Measurements from ENCODE around the gene NMBR. TPM values are rescaled to one million over a fixed set of nuclear protein-coding genes. Genes with fewer than 3 reads are reported as not detected.

The NMBR gene
- total RNA-seq, 3 donors from 2014 or later (not counting 1 experiment from before 2014, with no cell fraction given), result not detected

DNA sequence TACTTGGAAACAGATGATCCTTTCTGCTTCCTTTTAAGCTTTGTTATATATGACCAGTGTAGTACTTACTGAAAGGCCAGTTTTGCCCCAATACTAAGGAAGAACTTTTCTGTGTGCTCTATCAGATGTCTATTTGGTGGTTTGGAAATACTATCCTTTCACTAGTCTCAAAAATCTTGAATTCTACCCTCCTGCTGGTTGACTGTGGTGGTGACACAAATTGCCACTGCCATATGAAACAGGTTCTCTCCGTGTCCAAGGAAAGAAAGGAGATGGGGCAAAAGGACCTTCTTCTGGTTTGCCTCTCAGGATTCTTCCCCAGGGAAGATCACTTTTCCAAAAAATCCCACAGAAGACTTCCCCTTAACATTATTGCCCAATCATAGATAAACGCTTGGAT, 8.0 kb downstream of the NMBR start:
- DNase-seq (no peak), ATAC-seq (no peak)
- TF ChIP-seq, protein P1, sequence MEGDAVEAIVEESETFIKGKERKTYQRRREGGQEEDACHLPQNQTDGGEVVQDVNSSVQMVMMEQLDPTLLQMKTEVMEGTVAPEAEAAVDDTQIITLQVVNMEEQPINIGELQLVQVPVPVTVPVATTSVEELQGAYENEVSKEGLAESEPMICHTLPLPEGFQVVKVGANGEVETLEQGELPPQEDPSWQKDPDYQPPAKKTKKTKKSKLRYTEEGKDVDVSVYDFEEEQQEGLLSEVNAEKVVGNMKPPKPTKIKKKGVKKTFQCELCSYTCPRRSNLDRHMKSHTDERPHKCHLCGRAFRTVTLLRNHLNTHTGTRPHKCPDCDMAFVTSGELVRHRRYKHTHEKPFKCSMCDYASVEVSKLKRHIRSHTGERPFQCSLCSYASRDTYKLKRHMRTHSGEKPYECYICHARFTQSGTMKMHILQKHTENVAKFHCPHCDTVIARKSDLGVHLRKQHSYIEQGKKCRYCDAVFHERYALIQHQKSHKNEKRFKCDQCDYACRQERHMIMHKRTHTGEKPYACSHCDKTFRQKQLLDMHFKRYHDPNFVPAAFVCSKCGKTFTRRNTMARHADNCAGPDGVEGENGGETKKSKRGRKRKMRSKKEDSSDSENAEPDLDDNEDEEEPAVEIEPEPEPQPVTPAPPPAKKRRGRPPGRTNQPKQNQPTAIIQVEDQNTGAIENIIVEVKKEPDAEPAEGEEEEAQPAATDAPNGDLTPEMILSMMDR (IDR thresholded peaks at IDR 0.05), result no peak
- WGBS (ENCODE audit: insufficient coverage), result 50% methylated on average over 2 of the region's 2 CpGs
- Mint-ChIP-seq H3K27me3 (ENCODE audit: low read depth in 2 of 2) (peaks cover 21% of the 10 kb centered on the region in 2 donors), H3K9me3 (no peaks in the 10 kb centered on the region), H3K4me3 (no peak overlapping the region), H3K27ac (no peak overlapping the region), H3K4me1 (no peaks in the 10 kb centered on the region), H3K36me3 (peaks cover 7% of the 10 kb centered on the region)
- H3K36me3 ChIP-seq (ENCODE audit: control insufficient read depth, insufficient read depth, low read length), result no peaks in the 10 kb centered on the region
- intact Hi-C loops (cut with micrococcal nuclease), result no loop called here
- no peaks in the 10 kb centered on the region for H3K27me3 ChIP-seq (ENCODE audit: control insufficient read depth, insufficient read depth, low read length)
- no peaks in the 10 kb centered on the region for H3K9me3 ChIP-seq (ENCODE audit: control insufficient read depth, insufficient read depth, low read length)
- H3K27ac ChIP-seq (ENCODE audit: low read length), result no peak overlapping the region
- no peaks in the 10 kb centered on the region for H3K4me1 ChIP-seq (ENCODE audit: control insufficient read depth, insufficient read depth, low read length)
- no peak overlapping the region for H3K4me3 ChIP-seq (ENCODE audit: low read length)

GRCh38 chr6:142132625-142133024, 14.3 kb downstream of the NMBR start, which contains the start of gene GJE1:
Gene GJE1, plus strand, starts transcription at chr6:142132925. Its CDS starts 234 bp downstream, at chr6:142133159.
- WGBS (ENCODE audit: insufficient coverage), result 76% methylated on average over 1 of the region's 1 CpG
- Mint-ChIP-seq H3K27ac (no peak within 1 kb of the TSS), H3K36me3 (no peaks in the 10 kb centered on the region)

DNA sequence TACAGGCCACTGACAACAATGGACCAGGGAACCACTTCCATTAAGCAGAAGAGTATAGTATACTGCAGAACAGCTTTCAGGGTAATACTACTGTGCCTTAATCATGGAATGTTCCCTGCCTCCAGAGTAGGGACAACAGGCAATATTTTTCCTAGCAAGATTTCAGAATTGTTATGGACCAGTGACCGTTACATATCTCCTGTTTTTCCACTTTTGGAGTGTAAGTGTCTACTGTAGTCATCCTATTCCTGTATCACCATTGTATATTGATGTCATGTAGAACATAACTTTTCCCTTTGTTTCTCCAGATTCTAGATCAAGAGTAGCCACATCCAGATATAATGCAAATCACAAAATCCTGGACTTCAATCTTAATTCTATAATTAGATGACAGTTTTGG, 16.1 kb downstream of the NMBR start:
- H3K27ac ChIP-seq (ENCODE audit: low read length), result no peak overlapping the region
- H3K36me3 ChIP-seq (ENCODE audit: control insufficient read depth, insufficient read depth, low read length), result no peaks in the 10 kb centered on the region
- no peaks in the 10 kb centered on the region for H3K36me3 Mint-ChIP-seq
- WGBS (ENCODE audit: insufficient coverage), result 80% methylated on average over 1 of the region's 1 CpG
- no peak overlapping the region for H3K27ac Mint-ChIP-seq
- H3K4me1 Mint-ChIP-seq, result no peaks in the 10 kb centered on the region
- H3K4me3 ChIP-seq (ENCODE audit: low read length), result no peak overlapping the region
- H3K4me1 ChIP-seq (ENCODE audit: control insufficient read depth, insufficient read depth, low read length), result no peaks in the 10 kb centered on the region
- TF ChIP-seq, protein P1 (IDR thresholded peaks at IDR 0.05), result no peak
- H3K9me3 ChIP-seq (ENCODE audit: control insufficient read depth, insufficient read depth, low read length), result no peaks in the 10 kb centered on the region
- no peak for DNase-seq
- intact Hi-C loops (cut with micrococcal nuclease), result no loop called here
- no peak overlapping the region for H3K4me3 Mint-ChIP-seq
- H3K27me3 Mint-ChIP-seq (ENCODE audit: low read depth in 2 of 2), result peaks cover 14 to 65% of the 10 kb centered on the region in 2 donors
- no peaks in the 10 kb centered on the region for H3K9me3 Mint-ChIP-seq
- peaks cover 9% of the 10 kb centered on the region for H3K27me3 ChIP-seq (ENCODE audit: control insufficient read depth, insufficient read depth, low read length)
- no peak for ATAC-seq

More at GRCh38 chr6:142132625-142133024, 14.3 kb downstream of the NMBR start, which contains the start of gene GJE1:
- TF ChIP-seq, protein P1 (IDR thresholded peaks at IDR 0.05), result no peak
- H3K9me3 Mint-ChIP-seq, result no peaks in the 10 kb centered on the region
- H3K4me3 Mint-ChIP-seq, result no peak within 1 kb of the TSS
- H3K27ac ChIP-seq (ENCODE audit: low read length), result no peak within 1 kb of the TSS
- intact Hi-C loops (cut with micrococcal nuclease), result no loop called here
- ATAC-seq (no peak), DNase-seq (no peak)
- H3K4me1 ChIP-seq (ENCODE audit: control insufficient read depth, insufficient read depth, low read length), result no peaks in the 10 kb centered on the region
- peaks cover 14 to 47% of the 10 kb centered on the region in 2 donors for H3K27me3 Mint-ChIP-seq (ENCODE audit: low read depth in 2 of 2)
- H3K4me3 ChIP-seq (ENCODE audit: low read length), result no peak within 1 kb of the TSS
- no peaks in the 10 kb centered on the region for H3K9me3 ChIP-seq (ENCODE audit: control insufficient read depth, insufficient read depth, low read length)
- peaks cover 7% of the 10 kb centered on the region for H3K27me3 ChIP-seq (ENCODE audit: control insufficient read depth, insufficient read depth, low read length)
- no peaks in the 10 kb centered on the region for H3K36me3 ChIP-seq (ENCODE audit: control insufficient read depth, insufficient read depth, low read length)
- no peaks in the 10 kb centered on the region for H3K4me1 Mint-ChIP-seq

DNA sequence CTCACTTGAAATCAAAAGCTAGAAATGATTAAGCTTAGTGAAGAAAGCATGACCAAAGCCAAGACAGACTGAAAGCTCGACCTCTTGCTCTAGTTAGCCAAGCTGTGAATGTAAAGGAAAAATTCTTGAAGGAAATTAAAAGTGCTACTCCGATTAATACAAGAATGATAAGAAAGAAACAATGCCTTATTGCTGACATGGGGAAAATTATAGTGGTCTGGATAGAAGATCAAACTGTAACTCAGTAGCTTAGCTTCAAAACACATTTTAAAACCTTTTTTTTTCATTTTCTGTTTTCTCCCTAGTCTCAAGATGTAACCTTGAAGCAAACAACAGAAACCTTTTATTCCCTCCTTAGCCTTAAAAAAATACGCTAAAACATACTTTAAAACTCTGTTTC, 25.6 kb downstream of the NMBR start:
- H3K27me3 Mint-ChIP-seq (ENCODE audit: low read depth in 2 of 2), result peaks cover 10 to 50% of the 10 kb centered on the region in 2 donors
- H3K4me3 ChIP-seq (ENCODE audit: low read length), result no peak overlapping the region
- no peaks in the 10 kb centered on the region for H3K36me3 Mint-ChIP-seq
- H3K27ac ChIP-seq (ENCODE audit: low read length), result no peak overlapping the region
- ATAC-seq (no peak), DNase-seq (no peak)
- no peak overlapping the region for H3K27ac Mint-ChIP-seq
- no peaks in the 10 kb centered on the region for H3K9me3 Mint-ChIP-seq
- no peaks in the 10 kb centered on the region for H3K4me1 Mint-ChIP-seq
- H3K36me3 ChIP-seq (ENCODE audit: control insufficient read depth, insufficient read depth, low read length), result no peaks in the 10 kb centered on the region
- no peaks in the 10 kb centered on the region for H3K9me3 ChIP-seq (ENCODE audit: control insufficient read depth, insufficient read depth, low read length)
- H3K4me1 ChIP-seq (ENCODE audit: control insufficient read depth, insufficient read depth, low read length), result no peaks in the 10 kb centered on the region
- H3K4me3 Mint-ChIP-seq, result no peak overlapping the region
- TF ChIP-seq, protein P1 (IDR thresholded peaks at IDR 0.05), result no peak
- 75% methylated on average over 3 of the region's 3 CpGs for WGBS (ENCODE audit: insufficient coverage)
- intact Hi-C loops (cut with micrococcal nuclease), result no loop called here
- H3K27me3 ChIP-seq (ENCODE audit: control insufficient read depth, insufficient read depth, low read length), result no peaks in the 10 kb centered on the region

Measured in natural killer cell (primary cell).